BLaER1 treated with 17β-estradiol and CSF1 and Interleukin-3, amounts not matched to agents 10 nM and 100 nM (cell line): Measurements from ENCODE around the gene FOXC2.

Experiments
- H3K27ac ChIP-seq, 11 experiments: shearing (Covaris generic); formaldehyde crosslinking; 2 replicates each; pipeline ENCODE4 v1.8.1; 2022
- H3K27me3 ChIP-seq, 11 experiments: shearing (Covaris generic); formaldehyde crosslinking; 2 replicates each; pipeline ENCODE4 v1.8.1; 2022
- H3K36me3 ChIP-seq, 11 experiments: shearing (Covaris generic); formaldehyde crosslinking; 2 replicates each; pipeline ENCODE4 v1.8.1; 2022
- H3K4me1 ChIP-seq, 10 experiments: shearing (Covaris generic); formaldehyde crosslinking; 2 replicates each; pipeline ENCODE4 v1.8.1; 2022
- H3K4me2 ChIP-seq, 11 experiments: shearing (Covaris generic); formaldehyde crosslinking; 2 replicates each; pipeline ENCODE4 v1.8.1; 2022
- H3K4me3 ChIP-seq, 10 experiments: shearing (Covaris generic); formaldehyde crosslinking; 2 replicates each; pipeline ENCODE4 v1.8.1; 2022
- H3K9ac ChIP-seq, 11 experiments: shearing (Covaris generic); formaldehyde crosslinking; 2 replicates each; pipeline ENCODE4 v1.8.1; 2022
- H3K9me3 ChIP-seq, 11 experiments: shearing (Covaris generic); formaldehyde crosslinking; replicated peaks in 1 of 11; 2 replicates each; pipeline ENCODE4 v1.8.1; 2022
- H4K20me1 ChIP-seq, 11 experiments: shearing (Covaris generic); formaldehyde crosslinking; 2 replicates each; pipeline ENCODE4 v1.8.1; 2022
- Cebpa-rat ChIP-seq, 11 experiments: shearing (Covaris generic); IDR thresholded peaks; 2 replicates each; pipeline ENCODE4 v1.8.1; 2022

The FOXC2 gene

DNA sequence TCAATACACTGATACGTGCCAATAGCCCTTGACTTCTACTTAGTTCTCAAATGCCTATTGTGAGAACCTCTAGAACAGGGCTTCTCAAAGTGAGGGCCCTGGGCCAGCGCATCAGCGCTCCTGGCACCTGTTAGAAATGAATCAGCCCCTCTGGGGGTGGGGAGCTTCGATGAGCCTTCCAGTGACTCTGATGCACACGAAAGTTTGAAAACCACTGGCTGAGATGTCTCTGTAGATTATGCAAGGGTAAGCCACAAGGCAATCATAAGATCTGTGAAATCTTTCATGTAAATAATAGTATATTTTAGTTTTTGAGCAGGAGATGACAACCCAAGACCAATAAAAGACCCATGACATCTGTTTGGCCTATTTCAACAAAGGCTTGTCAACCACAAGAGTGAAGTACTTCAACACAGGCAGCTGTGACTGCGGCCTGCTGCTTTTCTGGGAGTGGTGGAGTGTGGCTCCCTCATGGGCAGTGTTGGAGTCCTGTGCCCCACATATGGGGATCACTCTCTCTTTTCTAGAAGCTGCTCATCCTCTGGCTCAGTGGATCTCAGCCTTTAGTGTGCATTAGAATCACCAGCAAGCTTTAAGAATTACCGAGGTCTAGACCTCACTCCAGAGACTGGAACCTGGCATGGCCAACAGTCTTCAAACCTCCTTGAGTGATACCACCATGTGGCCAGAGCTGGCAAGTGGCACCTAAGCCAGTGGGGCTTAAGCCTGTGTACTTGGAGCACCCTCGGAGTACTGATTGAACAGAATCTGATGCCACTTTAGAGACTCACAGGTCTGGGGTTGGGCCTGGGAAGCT lies 17.3 kb upstream of the FOXC2 start:
- Histone ChIP-seq H3K4me3 (no peak overlapping the region), H3K4me1 (peaks cover 3 to 10% (median 4%) of the 10 kb centered on the region in 10 experiments; a peak in 18 of 20 replicates), H3K27me3 (no peaks in the 10 kb centered on the region), H3K4me2 (no peak overlapping the region), H3K9me3 (peaks cover 0 to 5% (median 0%) of the 10 kb centered on the region in 11 experiments; a peak in 1 of 22 replicates), H3K9ac (0 out of 22 replicates have a peak overlapping the region, but pooled peaks of 1 of the 11 experiments have one; percentile 2), H3K27ac (no peak overlapping the region), H4K20me1 (peaks cover 0 to 29% (median 0%) of the 10 kb centered on the region in 11 experiments; a peak in 5 of 22 replicates), H3K36me3 (peaks cover 65 to 97% (median 86%) of the 10 kb centered on the region in 11 experiments)
- no peak for TF ChIP-seq Cebpa-rat (IDR thresholded peaks at IDR 0.05)

DNA sequence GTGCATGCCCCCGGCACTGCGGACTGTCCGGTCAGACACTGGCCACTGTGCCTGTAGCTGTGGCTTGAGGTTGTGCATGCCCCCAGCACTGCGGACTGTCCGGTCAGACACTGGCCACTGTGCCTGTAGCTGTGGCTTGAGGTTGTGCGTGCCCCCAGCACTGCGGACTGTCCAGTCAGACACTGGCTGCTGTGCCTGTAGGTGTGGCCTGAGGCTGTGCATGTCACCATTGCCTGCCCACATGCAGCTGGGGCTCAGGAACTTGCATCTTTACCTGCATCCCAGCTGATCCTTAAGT lies 16.8 kb upstream of the FOXC2 start:
- Histone ChIP-seq H3K27me3 (no peaks in the 10 kb centered on the region), H3K27ac (no peak overlapping the region), H3K9me3 (peaks cover 0 to 5% (median 0%) of the 10 kb centered on the region in 11 experiments; a peak in 1 of 22 replicates), H3K4me3 (no peak overlapping the region), H3K9ac (no peak overlapping the region), H4K20me1 (peaks cover 0 to 27% (median 0%) of the 10 kb centered on the region in 11 experiments; a peak in 5 of 22 replicates), H3K4me2 (no peak overlapping the region), H3K4me1 (peaks cover 5 to 13% (median 7%) of the 10 kb centered on the region in 10 experiments; a peak in 18 of 20 replicates), H3K36me3 (peaks cover 60 to 92% (median 81%) of the 10 kb centered on the region in 11 experiments)
- TF ChIP-seq Cebpa-rat (IDR thresholded peaks at IDR 0.05): no peak

DNA sequence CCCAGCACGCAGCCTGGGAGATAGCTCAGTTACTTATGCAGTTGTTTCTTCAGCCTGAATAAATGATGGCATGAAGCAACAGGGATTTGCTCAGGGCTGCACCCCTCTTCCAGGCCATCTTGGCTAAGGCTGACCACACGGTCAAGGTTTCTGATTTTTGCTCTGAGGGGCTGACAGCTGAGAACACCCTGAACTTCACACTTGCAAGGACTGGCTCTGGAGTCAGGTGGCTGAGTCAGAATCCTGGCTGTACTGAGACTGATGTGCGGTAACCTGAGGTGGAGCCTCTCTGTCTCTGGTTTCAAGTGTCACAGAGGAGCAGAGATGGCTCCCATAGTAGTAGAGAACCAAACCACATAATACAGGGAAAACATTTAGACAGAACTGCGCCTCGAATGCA lies 16.3 kb upstream of the FOXC2 start:
- Histone ChIP-seq H3K27ac (no peak overlapping the region), H3K36me3 (peaks cover 55 to 87% (median 76%) of the 10 kb centered on the region in 11 experiments), H3K4me2 (no peak overlapping the region), H3K4me1 (peaks cover 5 to 14% (median 8%) of the 10 kb centered on the region in 10 experiments), H4K20me1 (peaks cover 0 to 27% (median 0%) of the 10 kb centered on the region in 11 experiments; a peak in 4 of 22 replicates), H3K9me3 (peaks cover 0 to 5% (median 0%) of the 10 kb centered on the region in 11 experiments; a peak in 1 of 22 replicates), H3K9ac (no peak overlapping the region), H3K27me3 (no peaks in the 10 kb centered on the region), H3K4me3 (no peak overlapping the region)
- no peak for TF ChIP-seq Cebpa-rat (IDR thresholded peaks at IDR 0.05)

DNA sequence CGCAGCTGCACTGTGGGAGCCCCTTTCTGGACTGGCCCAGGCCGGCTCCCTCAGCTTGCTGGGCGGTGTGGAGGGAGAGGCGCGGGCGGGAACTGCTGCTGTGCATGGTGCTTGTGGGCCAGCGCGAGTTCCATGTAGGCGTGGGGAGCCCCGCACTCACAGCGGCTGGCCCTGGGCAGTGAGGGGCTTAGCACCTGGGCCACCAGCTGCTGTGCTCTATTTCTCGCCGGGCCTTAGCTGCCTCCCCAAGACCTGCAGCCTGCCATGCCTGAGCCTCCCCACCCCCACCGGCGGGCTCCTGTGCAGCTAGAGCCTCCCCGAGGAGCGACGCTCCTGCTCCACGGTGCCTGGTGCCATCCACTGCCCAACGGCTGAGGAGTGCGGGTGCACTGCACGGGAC lies 13.3 kb upstream of the FOXC2 start:
- Histone ChIP-seq H3K9me3 (peaks cover 0 to 5% (median 0%) of the 10 kb centered on the region in 11 experiments; a peak in 1 of 22 replicates), H3K27me3 (no peaks in the 10 kb centered on the region), H4K20me1 (peaks cover 0 to 17% (median 0%) of the 10 kb centered on the region in 11 experiments; a peak in 2 of 22 replicates), H3K9ac (no peak overlapping the region), H3K4me1 (peaks cover 11 to 19% (median 15%) of the 10 kb centered on the region in 10 experiments), H3K4me2 (0 out of 22 replicates have a peak overlapping the region, but pooled peaks of 1 of the 11 experiments have one; percentile 5), H3K36me3 (peaks cover 28 to 56% (median 45%) of the 10 kb centered on the region in 11 experiments), H3K27ac (no peak overlapping the region), H3K4me3 (0 out of 20 replicates have a peak overlapping the region, but pooled peaks of 1 of the 10 experiments have one; percentile 99)
- TF ChIP-seq Cebpa-rat (IDR thresholded peaks at IDR 0.05): no peak

DNA sequence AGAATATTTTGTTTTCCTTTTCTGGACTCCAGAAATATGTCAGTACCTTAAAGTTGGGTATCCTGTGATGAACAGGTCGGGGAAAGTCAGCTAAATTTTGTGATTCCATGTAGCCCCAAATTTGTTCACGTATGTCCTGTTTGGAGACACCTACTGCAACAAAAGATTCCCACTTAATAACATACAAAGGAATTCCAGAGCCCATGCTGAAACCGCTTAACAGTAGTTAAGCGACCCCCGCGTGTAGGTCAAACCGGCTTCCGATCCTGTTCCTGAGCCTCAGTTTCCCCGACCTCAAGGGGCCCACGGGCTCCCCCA lies 12.1 kb upstream of the FOXC2 start:
- TF ChIP-seq Cebpa-rat (IDR thresholded peaks at IDR 0.05): no peak
- H3K4me1 ChIP-seq: peaks cover 11 to 19% (median 15%) of the 10 kb centered on the region in 10 experiments
- peaks cover 0 to 5% (median 0%) of the 10 kb centered on the region in 11 experiments; a peak in 1 of 22 replicates for H3K9me3 ChIP-seq
- H3K4me3 ChIP-seq: peak overlapping the region; percentile 79 to 99 (median 90)
- peak overlapping the region; percentile 81 to 95 (median 89) for H3K27ac ChIP-seq
- peak overlapping the region; percentile 77 to 95 (median 89) for H3K4me2 ChIP-seq
- no peaks in the 10 kb centered on the region for H3K27me3 ChIP-seq
- peaks cover 0 to 10% (median 0%) of the 10 kb centered on the region in 11 experiments; a peak in 1 of 22 replicates for H4K20me1 ChIP-seq
- peaks cover 27 to 44% (median 33%) of the 10 kb centered on the region in 11 experiments for H3K36me3 ChIP-seq
- peak overlapping the region; percentile 84 to 98 (median 92) for H3K9ac ChIP-seq

DNA sequence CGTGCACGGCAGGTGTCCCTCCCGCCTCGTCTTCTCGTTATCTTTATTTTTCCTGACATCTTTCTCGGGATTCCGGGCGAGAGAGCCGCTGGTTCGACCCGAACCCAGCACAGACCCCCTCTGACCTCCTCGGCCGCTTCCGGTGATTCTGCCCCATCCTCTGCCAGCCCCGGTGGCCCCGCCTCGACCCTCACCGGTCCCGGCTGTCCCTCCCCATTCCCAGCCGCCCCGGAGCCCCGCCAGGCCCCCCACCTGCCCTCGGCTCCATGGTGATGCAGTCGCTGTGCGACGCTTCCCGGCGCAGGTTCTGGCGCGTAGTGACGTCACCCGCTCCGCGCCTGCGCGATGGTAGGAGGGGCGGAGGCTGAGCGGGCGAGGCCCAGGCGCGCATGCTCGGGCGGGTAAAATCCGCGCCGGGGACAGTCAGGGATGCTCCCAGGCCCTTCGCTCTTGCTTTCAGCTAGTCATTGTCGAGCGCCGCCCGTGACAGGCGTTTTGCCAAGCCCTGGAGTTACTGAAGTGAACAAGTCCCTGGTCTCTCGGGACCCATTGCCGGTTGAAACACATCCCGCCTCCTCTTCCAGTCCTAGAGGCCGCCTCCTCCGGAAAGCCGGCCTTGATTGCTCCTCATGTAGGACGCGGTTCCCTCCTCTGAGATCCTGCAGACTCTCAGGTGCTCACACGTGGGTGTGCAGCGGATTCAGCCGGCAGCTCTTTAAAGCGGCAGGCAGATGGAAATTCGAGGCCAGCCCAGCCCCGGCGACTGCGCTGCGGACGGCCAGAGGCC lies 11.5 kb upstream of the FOXC2 start, which contains the start of gene MTHFSD:
Gene MTHFSD, minus strand, starts transcription at position 319 of the 787 bp plus-strand sequence. Its CDS starts 51 bp downstream, at position 268.
- Histone ChIP-seq H3K4me1 (peaks cover 11 to 19% (median 15%) of the 10 kb centered on the region in 10 experiments), H3K27ac (peak within 1 kb of the TSS; percentile 81 to 95 (median 89)), H3K9me3 (peaks cover 0 to 5% (median 0%) of the 10 kb centered on the region in 11 experiments; a peak in 1 of 22 replicates), H3K27me3 (no peaks in the 10 kb centered on the region), H3K36me3 (peaks cover 21 to 39% (median 28%) of the 10 kb centered on the region in 11 experiments), H4K20me1 (peaks cover 0 to 4% (median 0%) of the 10 kb centered on the region in 11 experiments; a peak in 1 of 22 replicates), H3K4me3 (peak within 1 kb of the TSS; percentile 79 to 99 (median 90)), H3K4me2 (peak within 1 kb of the TSS; percentile 78 to 95 (median 89)), H3K9ac (peak within 1 kb of the TSS; percentile 84 to 98 (median 92))
- no peak for TF ChIP-seq Cebpa-rat (IDR thresholded peaks at IDR 0.05)

DNA sequence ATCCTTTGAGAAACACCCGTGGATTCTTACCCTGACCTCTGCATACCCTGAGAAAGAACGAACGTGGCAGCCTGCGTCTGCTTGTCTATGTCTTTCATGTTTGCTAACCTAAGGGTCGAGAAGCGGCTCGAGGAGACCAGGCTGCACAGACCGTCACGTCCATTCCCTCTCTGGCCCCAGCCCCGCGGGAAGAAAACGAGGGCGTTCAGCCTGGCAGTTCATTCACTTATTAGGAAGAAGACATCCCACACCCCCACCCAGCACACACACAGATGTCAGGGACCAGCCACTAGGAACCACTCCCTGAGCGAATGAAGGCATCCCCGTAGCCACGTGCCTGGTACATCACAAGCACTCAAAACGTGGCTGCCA lies 10.9 kb upstream of the FOXC2 start:
- Histone ChIP-seq H3K9ac (peak overlapping the region; percentile 84 to 98 (median 92)), H3K27me3 (no peaks in the 10 kb centered on the region), H3K4me2 (peak overlapping the region; percentile 77 to 93 (median 85)), H3K4me3 (peak overlapping the region; percentile 79 to 99 (median 90)), H3K4me1 (peaks cover 11 to 19% (median 15%) of the 10 kb centered on the region in 10 experiments), H3K27ac (peak overlapping the region; percentile 81 to 95 (median 89); a peak in 20 of 22 replicates), H4K20me1 (no peaks in the 10 kb centered on the region), H3K9me3 (peaks cover 0 to 5% (median 0%) of the 10 kb centered on the region in 11 experiments; a peak in 1 of 22 replicates), H3K36me3 (peaks cover 15 to 33% (median 22%) of the 10 kb centered on the region in 11 experiments)
- no peak for TF ChIP-seq Cebpa-rat (IDR thresholded peaks at IDR 0.05)

DNA sequence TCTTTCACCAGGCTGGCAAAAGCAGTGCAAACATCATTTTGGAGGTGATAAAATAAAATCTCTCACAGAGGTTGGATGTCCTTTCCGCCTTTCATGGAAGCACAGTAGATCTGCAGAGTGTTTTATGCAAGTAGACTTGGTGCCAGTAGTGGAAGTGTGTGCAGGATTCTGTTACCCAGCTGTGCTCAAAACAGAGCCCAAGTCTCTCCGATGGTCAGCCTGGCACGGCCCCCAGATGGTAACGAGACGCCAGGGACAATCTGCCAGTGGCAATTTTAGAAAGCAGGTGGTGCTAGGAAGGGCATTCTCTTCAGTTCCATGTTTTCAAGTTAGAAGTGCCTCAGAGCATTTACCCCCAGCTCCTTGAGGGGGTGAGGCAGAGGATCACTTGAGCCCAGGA lies 10.1 kb upstream of the FOXC2 start:
- H3K9ac ChIP-seq: no peak overlapping the region
- H3K27me3 ChIP-seq: no peaks in the 10 kb centered on the region
- no peak for TF ChIP-seq Cebpa-rat (IDR thresholded peaks at IDR 0.05)
- no peak overlapping the region for H3K4me3 ChIP-seq
- H3K9me3 ChIP-seq: peaks cover 0 to 5% (median 0%) of the 10 kb centered on the region in 11 experiments; a peak in 1 of 22 replicates
- no peak overlapping the region for H3K27ac ChIP-seq
- no peaks in the 10 kb centered on the region for H4K20me1 ChIP-seq
- H3K36me3 ChIP-seq: peaks cover 7 to 25% (median 15%) of the 10 kb centered on the region in 11 experiments
- peaks cover 11 to 19% (median 15%) of the 10 kb centered on the region in 10 experiments for H3K4me1 ChIP-seq
- H3K4me2 ChIP-seq: no peak overlapping the region
